Fibroblast of villous mesenchyme (primary cell): ENCODE data around the gene LDLRAP1. TPM values are rescaled to one million over a fixed set of nuclear protein-coding genes. Genes with fewer than 3 reads are reported as not detected.

Source experiments
- DNase-seq: peaks from one replicate; pipeline ENCODE4 v3.0.0-alpha.2; 2010; ENCODE audit warnings: low read depth
- H3K4me3 ChIP-seq: 2 replicates; pipeline ENCODE4 v1.5.1; 2011; ENCODE audit warnings: low read depth, mild to moderate bottlenecking, low read length
- total RNA-seq: library from RNA; depleted of rRNA; stranded (reverse); fragments of >200 nt; gene quantifications from 2 replicates; pipeline ENCODE4 v1.2.3, GENCODE V29; 2012
- TF ChIP-seq, protein P1 (sequence below): IDR thresholded peaks from 2 replicates; pipeline ENCODE4 v1.5.1; 2012; ENCODE audit warnings: low read depth, mild to moderate bottlenecking, low read length; ENCODE audit not compliant: insufficient read depth

LDLRAP1 gene
- total RNA-seq, 1 donor, result 24.6 TPM

DNA sequence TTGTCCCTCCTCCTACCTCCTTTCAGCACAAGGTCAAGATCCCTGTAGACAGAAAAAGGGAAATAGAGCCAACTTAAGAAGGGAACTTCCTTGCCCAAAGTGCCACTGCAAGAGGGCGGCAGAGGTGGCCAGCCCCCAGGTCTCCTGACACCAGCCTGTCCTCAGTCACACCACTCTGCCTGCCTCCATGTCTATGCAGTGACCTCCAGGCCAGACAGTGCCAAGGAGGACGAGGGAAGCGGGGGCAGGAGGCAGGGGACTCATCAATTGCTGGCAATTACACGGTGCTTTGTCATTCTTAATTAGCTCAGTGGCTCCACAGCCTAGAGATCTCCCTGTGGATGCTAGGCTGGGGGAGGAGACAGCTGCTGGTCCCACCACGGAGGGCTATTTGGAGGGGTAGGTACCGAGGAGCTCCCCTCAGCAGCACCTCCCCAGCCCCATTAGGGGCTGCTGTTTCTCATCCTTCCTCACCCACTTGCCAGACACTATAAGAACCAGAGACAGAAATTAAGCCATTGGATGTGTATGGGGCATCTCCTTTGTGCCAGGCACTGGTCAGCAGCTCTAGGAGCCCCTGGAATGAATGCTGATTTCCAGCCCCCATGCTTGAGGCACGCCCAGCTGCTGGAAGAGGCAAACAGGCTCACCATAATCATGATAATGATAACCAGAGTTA is 6.1 kb upstream of the LDLRAP1 start:
- no peak overlapping the region for H3K4me3 ChIP-seq

DNA sequence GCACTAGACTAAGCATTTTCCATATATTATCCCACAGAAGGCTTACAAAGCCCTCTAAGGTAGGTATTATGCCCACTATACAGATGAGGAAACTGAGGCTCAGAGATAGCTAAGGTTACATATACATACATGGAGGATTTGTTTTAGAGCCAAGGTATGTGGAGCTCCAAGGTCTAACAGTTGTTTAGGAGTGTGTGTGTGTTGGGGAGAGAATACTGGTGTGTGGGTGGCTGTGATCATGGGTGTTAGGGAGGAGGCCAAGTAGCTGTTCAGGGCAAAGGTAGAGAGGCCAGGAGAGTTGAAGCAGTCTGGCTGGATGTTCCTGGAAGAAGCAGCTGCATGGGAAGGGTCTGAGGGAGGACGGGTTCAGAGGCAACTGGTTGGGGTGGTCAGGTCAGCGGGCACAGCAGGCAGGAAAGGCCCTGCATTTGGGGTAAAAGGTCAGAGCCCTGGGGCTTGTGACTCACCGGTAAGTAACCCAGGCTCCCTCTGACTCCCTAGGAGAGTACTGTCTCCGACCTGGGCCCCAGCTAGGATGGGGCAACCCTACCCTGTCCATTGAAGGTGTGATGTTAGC is 5.1 kb upstream of the LDLRAP1 start:
- DNase-seq, result no peak
- no peak overlapping the region for H3K4me3 ChIP-seq
- TF ChIP-seq, protein P1, sequence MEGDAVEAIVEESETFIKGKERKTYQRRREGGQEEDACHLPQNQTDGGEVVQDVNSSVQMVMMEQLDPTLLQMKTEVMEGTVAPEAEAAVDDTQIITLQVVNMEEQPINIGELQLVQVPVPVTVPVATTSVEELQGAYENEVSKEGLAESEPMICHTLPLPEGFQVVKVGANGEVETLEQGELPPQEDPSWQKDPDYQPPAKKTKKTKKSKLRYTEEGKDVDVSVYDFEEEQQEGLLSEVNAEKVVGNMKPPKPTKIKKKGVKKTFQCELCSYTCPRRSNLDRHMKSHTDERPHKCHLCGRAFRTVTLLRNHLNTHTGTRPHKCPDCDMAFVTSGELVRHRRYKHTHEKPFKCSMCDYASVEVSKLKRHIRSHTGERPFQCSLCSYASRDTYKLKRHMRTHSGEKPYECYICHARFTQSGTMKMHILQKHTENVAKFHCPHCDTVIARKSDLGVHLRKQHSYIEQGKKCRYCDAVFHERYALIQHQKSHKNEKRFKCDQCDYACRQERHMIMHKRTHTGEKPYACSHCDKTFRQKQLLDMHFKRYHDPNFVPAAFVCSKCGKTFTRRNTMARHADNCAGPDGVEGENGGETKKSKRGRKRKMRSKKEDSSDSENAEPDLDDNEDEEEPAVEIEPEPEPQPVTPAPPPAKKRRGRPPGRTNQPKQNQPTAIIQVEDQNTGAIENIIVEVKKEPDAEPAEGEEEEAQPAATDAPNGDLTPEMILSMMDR, result no peak

More for the DNA sequence above, 6.1 kb upstream of the LDLRAP1 start:
- DNase-seq, result no peak
- TF ChIP-seq, protein P1, result no peak

- no peak for DNase-seq
- no peak overlapping the region for H3K4me3 ChIP-seq
- TF ChIP-seq, protein P1, result no peak
These were observed 2.6 kb upstream of the LDLRAP1 start for GRCh38 chr1:25540750-25541342.

DNA sequence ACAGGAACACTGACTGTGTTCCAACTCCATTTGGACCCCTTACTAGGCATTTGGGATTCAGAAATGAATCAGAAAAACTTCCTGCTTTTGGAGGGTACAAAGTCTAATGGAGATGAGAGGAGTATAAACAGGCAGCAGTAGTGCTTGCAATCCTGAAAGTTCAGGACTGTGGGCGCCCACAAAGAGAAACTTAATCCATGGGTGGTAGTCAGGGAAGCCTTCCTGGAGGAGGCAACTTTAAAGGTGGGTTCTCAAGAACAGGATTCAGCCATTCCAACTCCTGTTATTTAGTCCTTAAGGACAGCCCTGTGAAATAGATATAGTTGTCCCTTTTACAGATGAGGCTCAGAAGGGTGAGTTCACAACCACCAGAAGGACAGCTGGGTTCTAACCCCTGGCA is 2.0 kb upstream of the LDLRAP1 start:
- TF ChIP-seq, protein P1, result no peak
- H3K4me3 ChIP-seq, result no peak overlapping the region
- DNase-seq, result no peak

GRCh38 chr1:25541889-25542658 is 1.3 kb upstream of the LDLRAP1 start:
- no peak for DNase-seq
- no peak overlapping the region for H3K4me3 ChIP-seq
- TF ChIP-seq, protein P1, result no peak

- TF ChIP-seq, protein P1, result no peak
- no peak for DNase-seq
- H3K4me3 ChIP-seq, result peak overlapping the region; percentile 43
These were observed 391 bp upstream of the LDLRAP1 start for GRCh38 chr1:25543005-25543424.
